Kidney glomerular epithelial cell (primary cell): Measurements from ENCODE around the gene DNAJB9.
A peak's percentile ranks its signal among the peaks of the same experiment; 100 is the strongest.

Experiments used
- DNase-seq: peaks from one replicate; lab custom pipeline; 2025; lab: John Stamatoyannopoulos, UW

DNAJB9 gene

GRCh38 chr7:108605559-108606201 is 36.0 kb downstream of the DNAJB9 start:
- no peak for DNase-seq

- no peak for DNase-seq
Observed at GRCh38 chr7:108609643-108610042, 40.0 kb downstream of the DNAJB9 start.

GRCh38 chr7:108611268-108611667 is 41.6 kb downstream of the DNAJB9 start:
- DNase-seq: no peak

- peak; percentile 63 for DNase-seq
Observed at GRCh38 chr7:108613147-108613948, 43.7 kb downstream of the DNAJB9 start.

GRCh38 chr7:108613949-108614381 is 44.3 kb downstream of the DNAJB9 start:
- DNase-seq: no peak

GRCh38 chr7:108614896-108615295 is 45.2 kb downstream of the DNAJB9 start:
- DNase-seq: no peak

- DNase-seq: no peak
Observed at GRCh38 chr7:108618056-108618455, 48.4 kb downstream of the DNAJB9 start.

GRCh38 chr7:108623220-108623619 is 53.5 kb downstream of the DNAJB9 start:
- no peak for DNase-seq
